COLO668 (cell line): Measurements from ENCODE around the gene TMCO5A.
"Not testable (repeated sequence)": the region's sequence is repeated elsewhere in the genome, so short reads cannot be mapped to it uniquely, and the experiment has no call there.

ENCODE experiments used
- DNase-seq: peaks from one replicate; lab custom pipeline; 2025; ENCODE audit not compliant: unreplicated experiment; lab: John Stamatoyannopoulos, UW

TMCO5A gene

DNA sequence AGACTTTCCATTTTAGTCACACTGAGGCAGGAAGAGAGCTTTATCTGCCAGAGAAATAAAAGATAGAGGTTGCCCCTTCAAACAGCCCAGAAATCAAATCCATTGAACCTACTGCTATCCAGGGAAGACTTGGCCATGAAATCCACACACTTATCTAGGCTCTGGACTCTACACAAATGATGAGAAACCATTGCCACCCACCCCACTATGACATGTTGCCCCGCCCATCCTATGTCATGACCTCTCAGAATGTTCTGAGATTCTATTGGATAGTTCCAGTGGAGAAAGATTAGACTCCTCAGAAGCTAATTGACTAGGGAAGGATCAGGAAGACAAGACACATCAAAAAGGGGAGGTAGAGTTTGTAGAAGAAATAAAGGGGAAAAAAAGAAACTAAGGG lies at the start of gene TMCO5A:
Gene TMCO5A, plus strand, starts transcription at position 301 of the 400 bp plus-strand sequence. CDS start 1,684 bp downstream, outside the sequence.
- no peak for DNase-seq

GRCh38 chr15:37885651-37886050 lies 48.8 kb upstream of the TMCO5A start:
- DNase-seq, result no peak

DNA sequence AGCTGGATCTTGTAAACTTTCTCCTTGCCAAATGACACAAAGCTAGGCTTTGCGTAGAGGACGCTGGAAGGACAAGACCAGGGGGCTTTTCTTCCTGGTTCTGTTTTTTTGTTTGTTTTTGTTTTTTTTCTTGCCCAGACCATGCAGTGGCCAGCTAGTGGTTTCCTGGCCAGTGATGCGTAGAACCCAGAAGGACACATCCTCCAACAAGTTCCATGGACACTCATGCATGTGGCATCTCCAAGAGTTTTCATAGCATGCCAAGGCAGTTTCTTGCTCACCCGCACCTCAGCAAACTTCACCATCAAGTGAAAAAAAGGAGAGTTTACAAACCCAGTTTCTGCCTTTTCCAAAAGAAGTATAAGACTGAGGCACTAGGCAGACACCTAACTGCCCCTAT lies 46.1 kb upstream of the TMCO5A start:
- no peak for DNase-seq

DNA sequence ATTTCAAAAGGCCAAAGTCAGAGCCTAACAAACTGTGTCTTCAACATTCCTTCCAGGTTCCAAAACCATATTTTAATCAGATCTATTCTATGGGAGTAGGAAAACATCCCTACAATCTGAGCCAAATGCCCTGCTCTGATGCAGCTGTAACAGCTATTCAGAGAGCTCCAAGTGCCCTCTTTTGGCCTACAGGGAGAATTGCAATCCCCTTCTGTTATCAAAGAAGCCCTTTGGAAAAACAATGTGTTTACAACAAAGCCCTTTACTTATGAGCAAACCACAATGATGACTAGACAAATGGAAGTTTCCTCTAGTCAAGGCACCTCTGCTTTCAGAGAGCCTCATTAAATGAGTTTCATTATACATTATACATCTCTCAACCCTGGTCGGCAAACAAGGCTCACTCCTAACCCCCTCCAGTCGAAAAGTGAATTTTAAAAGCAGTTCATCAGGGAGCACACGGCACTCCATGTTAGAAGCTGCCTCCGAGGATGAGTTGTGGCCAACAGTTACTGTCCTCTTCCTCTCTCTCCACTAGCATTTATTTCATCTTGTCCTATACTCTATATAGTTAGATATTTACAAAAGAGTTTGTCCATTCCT lies 42.6 kb upstream of the TMCO5A start:
- peak; percentile 13 for DNase-seq

DNA sequence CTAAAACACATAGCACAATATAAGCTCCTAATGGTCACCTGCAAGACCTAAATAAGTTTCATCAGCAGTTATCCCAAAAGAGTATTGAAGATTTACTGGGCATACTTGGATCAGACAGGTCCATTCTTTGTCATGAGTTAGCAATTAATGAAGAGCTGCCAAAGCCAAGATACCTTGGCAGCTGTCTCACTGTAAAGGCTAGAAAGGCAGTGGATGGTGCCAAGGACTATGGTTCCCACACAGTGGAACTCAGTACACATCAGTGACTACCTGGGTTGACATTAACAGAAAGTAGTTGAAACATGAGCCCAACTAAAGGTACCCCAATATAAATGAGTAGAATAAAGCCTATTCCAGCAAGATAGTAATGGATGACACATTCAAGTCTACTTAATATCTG lies 41.1 kb upstream of the TMCO5A start:
- DNase-seq, result no peak

- DNase-seq, result no peak
Measured at GRCh38 chr15:37898362-37898761, 36.1 kb upstream of the TMCO5A start.

DNA sequence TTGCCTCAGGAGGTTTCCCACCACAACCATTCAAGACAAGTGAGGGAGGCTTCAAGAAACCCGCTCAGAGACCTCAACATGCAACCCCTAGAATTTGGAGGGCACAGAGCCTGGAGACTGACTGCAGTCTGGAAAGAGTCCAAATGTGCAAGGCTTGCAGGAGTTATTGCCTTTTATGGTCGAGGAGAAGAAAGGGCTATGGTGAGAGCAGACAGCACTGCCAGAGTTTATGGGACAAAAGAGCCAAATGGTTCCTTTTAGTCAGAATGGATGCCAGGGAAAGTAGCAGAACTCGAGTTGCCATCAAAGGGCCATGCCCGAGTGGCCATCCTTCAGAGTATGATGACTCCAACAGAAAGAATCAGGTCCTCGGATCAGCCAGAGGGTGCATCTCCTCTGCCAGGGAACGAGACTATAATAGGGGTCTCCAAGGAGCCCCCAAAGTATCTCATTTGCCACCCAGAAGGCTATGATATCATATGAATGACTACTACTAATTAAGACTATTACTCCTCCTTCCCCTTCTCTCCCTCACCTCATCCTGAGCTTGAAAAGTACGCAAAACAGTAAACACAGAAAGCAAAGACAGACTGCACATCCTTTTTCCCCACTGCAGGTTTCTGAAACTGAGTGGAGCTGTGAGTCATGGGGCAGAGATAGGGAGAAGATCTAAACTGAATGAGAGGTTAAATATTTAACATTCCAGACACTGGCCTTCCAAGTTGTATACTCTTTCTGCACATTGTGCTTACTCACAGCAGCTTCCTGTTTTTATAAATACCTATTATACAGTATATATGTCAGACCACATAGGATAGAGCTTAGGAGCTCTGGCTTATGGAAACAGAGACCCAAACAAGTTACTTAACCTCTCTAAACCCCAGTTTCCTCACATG lies 33.9 kb upstream of the TMCO5A start:
- no peak for DNase-seq

GRCh38 chr15:37902126-37902525 lies 32.3 kb upstream of the TMCO5A start:
- DNase-seq, result no peak

GRCh38 chr15:37903919-37904625 lies 30.4 kb upstream of the TMCO5A start:
- DNase-seq, result no peak

- DNase-seq, result peak; percentile 15
Measured at GRCh38 chr15:37907136-37907535, 27.3 kb upstream of the TMCO5A start.

DNA sequence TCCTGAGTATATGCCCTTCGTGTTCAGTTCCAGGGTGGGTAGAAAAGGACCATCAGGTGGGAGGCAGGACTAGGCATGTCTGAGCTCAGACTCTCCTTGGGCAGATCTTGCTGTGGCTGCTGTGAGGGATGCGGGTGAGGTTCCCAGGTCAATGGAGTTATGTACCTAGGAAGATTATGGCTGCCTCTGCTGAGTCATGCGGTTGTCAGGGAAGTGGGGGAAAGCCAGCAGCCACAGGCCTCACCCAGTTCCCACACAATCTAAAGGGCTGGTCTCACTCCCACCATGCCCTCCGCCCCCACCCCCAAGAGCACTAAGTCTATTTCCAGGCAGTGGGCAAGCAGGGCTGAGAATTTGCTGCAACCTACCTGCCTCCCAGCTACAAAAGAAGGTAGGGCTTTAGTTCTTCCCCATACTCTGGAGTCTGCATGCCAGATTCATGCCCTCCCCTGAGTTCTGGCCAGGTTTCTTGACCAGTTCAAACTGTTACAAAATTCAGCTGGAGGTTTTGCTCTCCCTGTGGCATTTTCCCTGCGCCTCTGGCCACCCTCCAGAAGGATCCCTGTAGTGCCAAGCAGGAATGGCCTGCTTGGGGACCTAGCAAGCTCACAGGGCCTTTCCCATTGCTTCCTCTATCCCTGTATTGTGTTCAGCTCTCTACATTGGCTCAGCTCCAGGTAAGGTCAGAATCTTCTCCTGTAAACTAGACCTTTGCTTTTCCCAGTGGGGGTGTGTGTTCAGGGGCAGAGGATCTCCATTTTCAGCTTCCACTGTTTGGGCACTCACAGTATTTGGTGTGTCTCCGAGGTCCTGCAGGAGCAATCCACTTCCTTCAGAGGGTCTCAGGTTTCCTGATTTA lies 12.7 kb upstream of the TMCO5A start:
- DNase-seq, result no peak

- DNase-seq, result no peak
Measured at GRCh38 chr15:37926136-37926535, 8.3 kb upstream of the TMCO5A start.

DNA sequence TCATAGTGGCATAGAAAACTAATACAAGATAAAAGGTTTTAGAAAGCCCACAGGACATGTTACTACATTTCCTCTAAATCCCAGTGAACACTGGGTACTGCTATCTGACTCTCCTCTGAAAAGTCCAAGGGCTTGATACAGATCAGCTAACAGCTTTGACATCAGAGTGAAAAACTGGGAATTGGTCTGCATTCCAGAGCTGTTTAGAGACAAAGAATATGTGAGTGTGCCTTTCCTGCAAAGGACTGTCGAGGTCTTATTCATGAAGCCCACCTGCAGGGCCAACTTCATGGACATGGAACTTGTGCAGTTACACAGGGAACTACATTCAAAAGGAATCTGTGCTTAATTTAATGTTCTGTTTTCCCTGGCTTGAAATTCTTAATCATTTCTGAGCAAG lies 5.2 kb upstream of the TMCO5A start:
- DNase-seq, result no peak

DNA sequence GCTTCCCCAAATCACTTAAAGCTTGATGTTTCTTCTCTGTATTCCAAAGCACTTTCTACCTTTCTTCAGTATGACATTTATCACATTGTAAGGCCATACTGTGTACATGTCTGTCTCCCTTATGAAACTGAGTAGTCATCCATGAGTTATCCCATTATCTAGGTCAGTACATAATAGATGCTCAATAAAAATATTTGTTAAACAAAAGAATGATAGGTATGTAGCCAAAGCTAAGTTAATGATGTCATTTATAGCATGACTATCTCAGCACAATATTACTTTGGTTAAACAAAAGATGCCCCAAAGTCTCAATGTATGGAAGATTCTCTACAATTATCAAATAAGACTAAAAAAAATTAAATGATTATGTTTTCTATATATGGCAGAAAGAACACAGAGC lies 3.1 kb upstream of the TMCO5A start:
- no peak for DNase-seq

GRCh38 chr15:37931868-37932267 lies 2.6 kb upstream of the TMCO5A start:
- DNase-seq, result no peak

GRCh38 chr15:37932549-37932948 lies 1.9 kb upstream of the TMCO5A start:
- DNase-seq, result no peak

- DNase-seq, result no peak
Measured at GRCh38 chr15:37933666-37934065, 774 bp upstream of the TMCO5A start.

GRCh38 chr15:37940876-37941275 lies 6.4 kb downstream of the TMCO5A start:
- DNase-seq, result no peak

GRCh38 chr15:37941779-37942178 lies 7.3 kb downstream of the TMCO5A start:
- no peak for DNase-seq

DNA sequence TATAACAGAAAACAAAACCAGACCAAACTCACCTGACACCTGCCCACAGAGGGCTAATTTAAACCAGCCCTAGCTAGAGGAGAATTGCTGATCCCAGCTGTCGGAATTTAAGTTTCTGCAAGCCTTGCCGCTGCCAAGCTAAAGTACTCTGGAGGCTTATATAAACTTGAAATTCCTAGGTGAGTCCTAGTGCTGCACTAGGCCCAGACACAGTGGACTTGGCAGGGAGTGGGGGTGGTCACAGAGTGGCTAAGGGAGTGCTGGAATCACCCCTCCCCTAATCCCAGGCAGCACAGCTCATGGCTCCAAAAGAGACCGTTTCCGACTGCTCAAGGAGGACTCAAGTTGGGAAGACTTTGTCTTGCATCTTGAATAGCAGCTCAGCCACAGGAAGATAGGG lies 17.6 kb downstream of the TMCO5A start:
- no peak for DNase-seq

- DNase-seq, result not testable (repeated sequence)
Measured at GRCh38 chr15:37960742-37961141, 26.3 kb downstream of the TMCO5A start.
